H1 (cell line): ENCODE measurements around the gene ABHD12. TPM values are rescaled to one million over a fixed set of nuclear protein-coding genes. Genes with fewer than 3 reads are reported as not detected.

Experiments used
- CTCF ChIA-PET: fragments of 300-600 bp; sonication (Branson Sonifier 250); formaldehyde crosslinking; loops from one replicate; lab custom pipeline; 2021; ENCODE audit not compliant: partially characterized antibody; lab: Charles Lee
- POLR2A ChIA-PET: fragments of 300-600 bp; sonication (Branson Sonifier 250); formaldehyde crosslinking; loops from one replicate; lab custom pipeline; 2021; ENCODE audit warnings: inconsistent platforms; ENCODE audit not compliant: partially characterized antibody; lab: Charles Lee
- DNase-seq, 2 experiments: peaks; one replicate each; pipeline versions ENCODE4 v3.0.0 to v3.0.0-alpha.2; 2010 to 2022; ENCODE audit warnings: low spot score in 2 of 2, low read depth in 1 of 2, mixed read lengths in 1 of 2
- FAIRE-seq: peaks from 2 replicates; lab custom pipeline; 2011; peaks lifted over from hg19 to GRCh38; lab: Jason Lieb, UNC
- H2AFZ ChIP-seq: 2 replicates; pipeline ENCODE4 v1.8.1; 2012; ENCODE audit warnings: low read length, inconsistent platforms
- H2AK5ac ChIP-seq: 2 replicates; pipeline ENCODE4 v1.6.1; 2013; ENCODE audit warnings: low read depth, low read length
- H2BK120ac ChIP-seq: replicated peaks from 2 replicates; pipeline ENCODE3; 2013; ENCODE audit warnings: low read depth, low read length, inconsistent platforms
- H2BK12ac ChIP-seq: 2 replicates; pipeline ENCODE4 v1.6.1; 2013; ENCODE audit warnings: low read depth, low read length
- H2BK15ac ChIP-seq: 2 replicates; pipeline ENCODE4 v1.6.1; 2013; ENCODE audit warnings: low read length
- H2BK20ac ChIP-seq: 2 replicates; pipeline ENCODE4 v1.6.1; 2013; ENCODE audit warnings: low read length
- H2BK5ac ChIP-seq: 2 replicates; pipeline ENCODE4 v1.6.1; 2013; ENCODE audit warnings: low read depth, low read length
- H3K14ac ChIP-seq: 2 replicates; pipeline ENCODE4 v1.6.1; 2013; ENCODE audit warnings: inconsistent platforms; ENCODE audit not compliant: insufficient read length
- H3K18ac ChIP-seq: 2 replicates; pipeline ENCODE4 v1.6.1; 2013; ENCODE audit warnings: low read length; ENCODE audit errors: extremely low read depth
- H3K23ac ChIP-seq: 2 replicates; pipeline ENCODE4 v1.6.1; 2013; ENCODE audit warnings: inconsistent platforms; ENCODE audit not compliant: insufficient read length
- H3K23me2 ChIP-seq: 2 replicates; pipeline ENCODE4 v1.6.1; 2013; ENCODE audit warnings: low read depth, low read length
- H3K27ac ChIP-seq: 2 replicates; pipeline ENCODE4 v1.6.1; 2011; ENCODE audit warnings: low read depth, low read length, inconsistent platforms
- H3K27me3 ChIP-seq, 4 experiments: replicated peaks in 1 of 4; 1 replicate in 1 of 4; 2 replicates in 3 of 4; pipeline versions ENCODE4 v1.6.1 to v1.8.1; 2011 to 2013; ENCODE audit warnings: low read length in 3 of 4, mild to moderate bottlenecking in 3 of 4, inconsistent platforms in 2 of 4, mixed read lengths in 2 of 4, moderate library complexity in 1 of 4; ENCODE audit not compliant: control insufficient read depth in 3 of 4, insufficient read depth in 3 of 4; ENCODE audit errors: extremely low read depth in 1 of 4
- H3K36me3 ChIP-seq, 4 experiments: 2 replicates each; pipeline versions ENCODE4 v1.6.1 to v1.8.1; 2011 to 2013; ENCODE audit warnings: mild to moderate bottlenecking in 4 of 4, low read length in 3 of 4, moderate library complexity in 2 of 4, control low read depth in 1 of 4, inconsistent platforms in 1 of 4; ENCODE audit not compliant: insufficient read depth in 4 of 4, control insufficient read depth in 2 of 4
- H3K4ac ChIP-seq: replicated peaks from 2 replicates; pipeline ENCODE3; 2013; ENCODE audit warnings: low read length, low read depth, mixed read lengths, inconsistent platforms; ENCODE audit not compliant: insufficient read length
- H3K4me1 ChIP-seq, 4 experiments: replicated peaks in 1 of 4; 1 replicate in 1 of 4; 2 replicates in 3 of 4; pipeline versions ENCODE4 v1.6.1 to v1.8.1; 2011 to 2013; ENCODE audit warnings: low read length in 3 of 4, inconsistent platforms in 2 of 4, mixed read lengths in 1 of 4; ENCODE audit not compliant: insufficient read depth in 4 of 4, control insufficient read depth in 3 of 4
- H3K4me2 ChIP-seq, 2 experiments: 2 replicates each; pipeline versions ENCODE4 v1.6.1 to v1.8.1; 2011 to 2013; ENCODE audit warnings: low read depth in 2 of 2, low read length in 2 of 2, control low read depth in 1 of 2, inconsistent platforms in 1 of 2, mild to moderate bottlenecking in 1 of 2; ENCODE audit not compliant: insufficient read depth in 1 of 2
- H3K4me3 ChIP-seq, 4 experiments: fragments of 200-600, 300-600 bp in 1 of 4; sonication (generic), shearing (Covaris generic), sonication (Bioruptor Twin) in 1 of 4; 2 replicates each; pipeline versions ENCODE4 v1.5.1 to v1.8.1; 2011 to 2016; ENCODE audit warnings: low read length in 4 of 4, low read depth in 3 of 4, control low read depth in 2 of 4, inconsistent platforms in 2 of 4, mild to moderate bottlenecking in 2 of 4, mixed read lengths in 1 of 4, moderate library complexity in 1 of 4; ENCODE audit not compliant: insufficient read depth in 2 of 4; ENCODE audit errors: extremely low read depth in 1 of 4
- H3K56ac ChIP-seq: replicated peaks from 2 replicates; pipeline ENCODE3; 2013; ENCODE audit warnings: low read depth, mild to moderate bottlenecking, mixed read lengths, low read length, inconsistent platforms; ENCODE audit not compliant: insufficient read length
- H3K79me1 ChIP-seq: 2 replicates; pipeline ENCODE4 v1.6.1; 2013; ENCODE audit warnings: low read depth, low read length, control low read depth
- H3K79me2 ChIP-seq, 2 experiments: 2 replicates each; pipeline versions ENCODE4 v1.6.1 to v1.8.1; 2012 to 2013; ENCODE audit warnings: low read length in 2 of 2, mild to moderate bottlenecking in 2 of 2, inconsistent platforms in 1 of 2; ENCODE audit not compliant: insufficient read depth in 2 of 2, control insufficient read depth in 1 of 2
- H3K9ac ChIP-seq, 4 experiments: replicated peaks in 1 of 4; 1 replicate in 1 of 4; 2 replicates in 3 of 4; pipeline versions ENCODE4 v1.6.1 to v1.8.1; 2011 to 2013; ENCODE audit warnings: low read depth in 3 of 4, low read length in 3 of 4, control low read depth in 2 of 4, mild to moderate bottlenecking in 2 of 4, moderate library complexity in 2 of 4, inconsistent platforms in 1 of 4; ENCODE audit errors: extremely low read depth in 1 of 4
- H3K9me3 ChIP-seq, 2 experiments: 2 replicates each; pipeline versions ENCODE4 v1.6.1 to v1.8.1; 2012 to 2013; ENCODE audit warnings: mild to moderate bottlenecking in 2 of 2, moderate library complexity in 2 of 2, control low read depth in 1 of 2, inconsistent platforms in 1 of 2, low read depth in 1 of 2, low read length in 1 of 2, mixed read lengths in 1 of 2; ENCODE audit not compliant: insufficient read depth in 2 of 2
- H4K20me1 ChIP-seq, 2 experiments: replicated peaks in 1 of 2; 2 replicates each; pipeline versions ENCODE3 to v1.8.1; 2011 to 2013; ENCODE audit warnings: inconsistent platforms in 2 of 2, low read length in 2 of 2, mild to moderate bottlenecking in 1 of 2; ENCODE audit not compliant: insufficient read depth in 2 of 2, control insufficient read depth in 1 of 2
- H4K5ac ChIP-seq: 2 replicates; pipeline ENCODE4 v1.6.1; 2013; ENCODE audit warnings: low read length, low read depth, mixed read lengths, inconsistent platforms; ENCODE audit not compliant: insufficient read length
- H4K8ac ChIP-seq: 2 replicates; pipeline ENCODE4 v1.8.0; 2013; ENCODE audit warnings: mild to moderate bottlenecking, moderate library complexity, low read length, inconsistent platforms; ENCODE audit not compliant: insufficient read depth; ENCODE audit errors: extremely low read depth
- H4K91ac ChIP-seq: replicated peaks from 2 replicates; pipeline ENCODE3; 2013; ENCODE audit warnings: low read length, mixed read lengths, inconsistent platforms; ENCODE audit not compliant: insufficient read length
- WGBS, 2 experiments: shearing (Covaris generic) in 1 of 2; methylation state at CpG; one replicate each; pipeline versions ENCODE4 v1.1.6 to v1.1.7; 2013 to 2015; ENCODE audit warnings: low lambda C conversion rate in 2 of 2, mixed read lengths in 2 of 2, inconsistent platforms in 1 of 2, low coverage in 1 of 2, missing lambda C conversion rate in 1 of 2; ENCODE audit not compliant: insufficient replicate concordance in 2 of 2, insufficient coverage in 1 of 2, insufficient read length in 1 of 2; ENCODE audit errors: extremely low coverage in 1 of 2, missing lambda C conversion rate in 1 of 2; 5-methylcytosine and 5-hydroxymethylcytosine counted together
- polyA plus RNA-seq, 7 experiments: library from polyadenylated mRNA; depleted of rRNA in 3 of 7; stranded (reverse) in 5 of 7; unstranded in 2 of 7; fragments of >200 nt in 5 of 7; fragments of 200-250 nt in 2 of 7; gene quantifications; 1 replicate in 5 of 7; 2 replicates in 1 of 7; 4 replicates in 1 of 7; pipeline versions ENCODE4 v1.2.1 to v1.2.3, GENCODE V29; 2011 to 2013; ENCODE audit warnings: missing spikeins in 2 of 7, mixed read lengths in 2 of 7
- total RNA-seq: library from RNA; stranded (reverse); fragmentation: NEBNext Ultra II Directional; extraction: Animal tissue kit (Norgen Biotek cat#: 25700); gene quantifications from 2 replicates; pipeline ENCODE4 v1.2.1, GENCODE V29; 2021

The ABHD12 gene
- total and polyA plus RNA-seq, 2 of the 8 experiments (the other 6 are each of a cell fraction or from before 2014, with no cell fraction given): 31.3 to 59.5 TPM

DNA sequence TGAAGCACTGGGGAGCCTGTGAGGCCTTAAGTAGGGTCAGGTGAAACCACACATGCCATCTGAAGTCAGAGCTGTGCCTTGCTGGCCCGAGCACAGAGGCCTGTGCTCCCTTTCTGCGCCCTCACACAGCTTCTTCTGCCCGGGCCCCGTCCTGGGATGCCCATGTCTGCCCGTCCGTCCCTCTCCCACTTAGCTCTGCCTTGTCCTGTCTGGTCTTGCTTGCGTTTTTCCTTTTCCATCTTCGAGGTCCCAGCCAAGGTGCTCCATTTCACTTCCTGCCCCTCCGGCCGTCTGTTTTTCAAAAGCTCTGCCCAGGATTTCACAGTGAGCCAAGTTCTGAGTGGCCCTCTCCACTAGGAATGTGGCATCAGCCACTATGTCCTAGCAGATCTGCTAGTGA lies 97.1 kb downstream of the ABHD12 start:
- H4K8ac ChIP-seq: no peak overlapping the region
- CTCF ChIA-PET: interaction anchor here (0.6 to 4.7 kb wide), 11 partner anchors 9 to 121 kb away, joined by 3 to 79 read pairs (median 5); partner anchors contain the start of genes GINS1 and PYGB
- H2BK20ac ChIP-seq: no peak overlapping the region
- no peak for FAIRE-seq
- H3K27ac ChIP-seq: no peak overlapping the region
- H2BK5ac ChIP-seq: no peak overlapping the region
- no peak overlapping the region for H2BK120ac ChIP-seq
- no peak overlapping the region for H3K4ac ChIP-seq
- H2AFZ ChIP-seq: no peak overlapping the region
- H4K91ac ChIP-seq: no peak overlapping the region
- no peaks in the 10 kb centered on the region; a peak in 1 of 7 replicates for H3K27me3 ChIP-seq
- no peak overlapping the region for H3K4me3 ChIP-seq
- no peaks in the 10 kb centered on the region for H3K79me2 ChIP-seq
- WGBS, 2 experiments: 81% methylated on average over 10 of the region's 10 CpGs; no CpG with 5 or more reads in 1 of the 2 experiments
- H3K56ac ChIP-seq: no peak overlapping the region
- no peak overlapping the region for H3K9ac ChIP-seq
- no peak overlapping the region for H2BK15ac ChIP-seq
- no peak overlapping the region for H3K23ac ChIP-seq
- H3K79me1 ChIP-seq: peaks cover 7% of the 10 kb centered on the region; the same call in 1 of the 2 replicates
- H4K5ac ChIP-seq: no peak overlapping the region
- no peak overlapping the region for H3K18ac ChIP-seq
- no peak overlapping the region for H3K4me2 ChIP-seq
- no peaks in the 10 kb centered on the region for H3K9me3 ChIP-seq
- H3K4me1 ChIP-seq: peaks cover 0 to 7% (median 2%) of the 10 kb centered on the region in 4 experiments; a peak in 3 of 7 replicates
- no peak for DNase-seq
- H2BK12ac ChIP-seq: no peak overlapping the region
- H3K23me2 ChIP-seq: no peaks in the 10 kb centered on the region
- POLR2A ChIA-PET: interaction anchor here (1.0 to 4.1 kb wide), 3 partner anchors 10 to 115 kb away, joined by 3 to 22 read pairs (median 4); partner anchors contain the start of gene GINS1
- no peak overlapping the region for H3K14ac ChIP-seq
- peaks cover 0 to 2% of the 10 kb centered on the region in 2 experiments for H4K20me1 ChIP-seq
- H3K36me3 ChIP-seq: peaks cover 0 to 7% (median 6%) of the 10 kb centered on the region in 4 experiments; a peak in 6 of 8 replicates
- no peak overlapping the region for H2AK5ac ChIP-seq
